ENCODE measurements around the gene MAML2.

Gene MAML2

GRCh38 chr11:96091476-96091875, 251.5 kb downstream of the MAML2 start:
- DNase-seq: no peak

GRCh38 chr11:96090711-96091110, 252.3 kb downstream of the MAML2 start:
- no peak for DNase-seq

GRCh38 chr11:96088914-96089313, 254.1 kb downstream of the MAML2 start:
- no peak for DNase-seq

GRCh38 chr11:96086111-96086510, 256.9 kb downstream of the MAML2 start:
- no peak for DNase-seq

GRCh38 chr11:96085319-96085930, 257.6 kb downstream of the MAML2 start:
- no peak for DNase-seq

GRCh38 chr11:96084610-96085318, 258.2 kb downstream of the MAML2 start:
- no peak for DNase-seq

- no peak for DNase-seq
These were observed 260.1 kb downstream of the MAML2 start for GRCh38 chr11:96082936-96083335.

- no peak for DNase-seq
These were observed 260.7 kb downstream of the MAML2 start for GRCh38 chr11:96082002-96082899.

GRCh38 chr11:96081561-96081960, 261.4 kb downstream of the MAML2 start:
- DNase-seq: no peak

- no peak for DNase-seq
These were observed 263.3 kb downstream of the MAML2 start for GRCh38 chr11:96079691-96080090.

GRCh38 chr11:96075532-96075959, 267.4 kb downstream of the MAML2 start:
- DNase-seq: no peak

GRCh38 chr11:96074551-96075310, 268.3 kb downstream of the MAML2 start:
- no peak for DNase-seq

GRCh38 chr11:96073536-96073935, 269.5 kb downstream of the MAML2 start:
- DNase-seq: no peak

GRCh38 chr11:96072592-96072991, 270.4 kb downstream of the MAML2 start:
- no peak for DNase-seq

GRCh38 chr11:96070453-96070852, 272.5 kb downstream of the MAML2 start:
- no peak for DNase-seq

GRCh38 chr11:96067160-96067559, 275.8 kb downstream of the MAML2 start:
- no peak for DNase-seq

- DNase-seq: no peak
These were observed 277.6 kb downstream of the MAML2 start for GRCh38 chr11:96065379-96065778.

- DNase-seq: no peak
These were observed 279.1 kb downstream of the MAML2 start for GRCh38 chr11:96063886-96064285.

GRCh38 chr11:96063053-96063452, 279.9 kb downstream of the MAML2 start:
- no peak for DNase-seq

GRCh38 chr11:96062134-96062533, 280.9 kb downstream of the MAML2 start:
- no peak for DNase-seq

GRCh38 chr11:96061730-96062129, 281.3 kb downstream of the MAML2 start:
- DNase-seq: no peak

- DNase-seq: no peak
These were observed 281.9 kb downstream of the MAML2 start for GRCh38 chr11:96061069-96061468.

- DNase-seq: no peak
These were observed 285.5 kb downstream of the MAML2 start for GRCh38 chr11:96057502-96057901.

Measured in NCI-H526 treated with DMSO at 0.1 percent for 48 hours (cell line).